NB4 (cell line): Measurements from ENCODE around the gene EFCAB14.

Experiments used
- DNase-seq: peaks from one replicate; pipeline ENCODE4 v3.0.0; 2010; ENCODE audit warnings: low read depth
- H3K4me3 ChIP-seq: one replicate; pipeline ENCODE4 v1.5.1; 2011; ENCODE audit warnings: mild to moderate bottlenecking, low read depth, low read length, moderate library complexity
- CTCF ChIP-seq: IDR thresholded peaks from one replicate; pipeline ENCODE4 v1.5.1; 2012; ENCODE audit warnings: low read depth, low read length
- MAX ChIP-seq: IDR thresholded peaks from 2 replicates; pipeline ENCODE4 v1.6.1; 2011; ENCODE audit warnings: low read depth, low read length
- MYC ChIP-seq: IDR thresholded peaks from 2 replicates; pipeline ENCODE4 v1.6.1; 2011; ENCODE audit warnings: low read depth, low read length
- POLR2A ChIP-seq: IDR thresholded peaks from 2 replicates; pipeline ENCODE4 v1.6.1; 2011; ENCODE audit warnings: mild to moderate bottlenecking; ENCODE audit not compliant: insufficient read length; ENCODE audit errors: extremely low read depth

The EFCAB14 gene

GRCh38 chr1:46637444-46638083 is 81.3 kb downstream of the EFCAB14 start:
- TF ChIP-seq CTCF (no peak), POLR2A (no peak), MAX (no peak), MYC (no peak)
- no peak for DNase-seq
- H3K4me3 ChIP-seq: no peak overlapping the region

- DNase-seq: no peak
- TF ChIP-seq MYC: no peak
- TF ChIP-seq POLR2A: no peak
- no peak overlapping the region for H3K4me3 ChIP-seq
Measured at GRCh38 chr1:46635205-46635604, 83.7 kb downstream of the EFCAB14 start.

- H3K4me3 ChIP-seq: no peak overlapping the region
- TF ChIP-seq POLR2A (no peak), MYC (no peak), CTCF (no peak), MAX (no peak)
- DNase-seq: no peak
Measured at GRCh38 chr1:46630719-46631118, 88.2 kb downstream of the EFCAB14 start.
